Esophagus squamous epithelium (tissue), 5 donors: Measurements from ENCODE around the gene FBXL7. TPM values are rescaled to one million over a fixed set of nuclear protein-coding genes. Genes with fewer than 3 reads are reported as not detected.

Source experiments
- DNase-seq: peaks from one replicate; lab custom pipeline; 2025; lab: John Stamatoyannopoulos, UW
- H3K27ac ChIP-seq, 4 donors: fragments of 200-600 bp; sonication (generic); one replicate each; pipeline ENCODE4 v1.5.1; 2016 to 2019; ENCODE audit warnings: mild to moderate bottlenecking in 1 of 4
- H3K27me3 ChIP-seq, 4 donors: fragments of 200-600 bp; sonication (generic); 1 replicate in 3 of 4; 2 replicates in 1 of 4; pipeline versions ENCODE4 v1.5.1 to v1.6.0; 2017 to 2021; ENCODE audit warnings: antibody characterized with exemption in 1 of 4
- H3K36me3 ChIP-seq, 3 donors: fragments of 200-600 bp; sonication (generic); one replicate each; pipeline ENCODE4 v1.5.1; 2016 to 2019
- H3K4me1 ChIP-seq, 3 donors: fragments of 200-600 bp; sonication (generic); one replicate each; pipeline ENCODE4 v1.5.1; 2017 to 2019
- H3K4me3 ChIP-seq, 4 donors: fragments of 200-600 bp; sonication (generic); 1 replicate in 3 of 4; 2 replicates in 1 of 4; pipeline ENCODE4 v1.5.1; 2016 to 2019; ENCODE audit warnings: mild to moderate bottlenecking in 2 of 4, moderate library complexity in 1 of 4
- H3K9me3 ChIP-seq, 3 donors: fragments of 200-600 bp; sonication (generic); one replicate each; pipeline ENCODE4 v1.5.1; 2016 to 2019
- CTCF ChIP-seq, 6 experiments: fragments of 450-650 bp in 4 of 6; fragments of 200-600 bp in 2 of 6; sonication (generic) in 2 of 6; IDR thresholded peaks; one replicate each; pipeline ENCODE4 v1.5.1; 2016 to 2019; ENCODE audit warnings: antibody characterized with exemption in 6 of 6, mild to moderate bottlenecking in 4 of 6, moderate library complexity in 4 of 6
- POLR2A ChIP-seq, 4 donors: fragments of 450-650 bp; IDR thresholded peaks; one replicate each; pipeline ENCODE4 v1.6.1; 2017; ENCODE audit warnings: antibody characterized with exemption in 4 of 4, mild to moderate bottlenecking in 4 of 4, moderate library complexity in 3 of 4
- WGBS, 2 donors: methylation state at CpG; one replicate each; pipeline ENCODE4 v1.1.5; 2018; 5-methylcytosine and 5-hydroxymethylcytosine counted together
- intact Hi-C: fragments of 100-400 bp; cut with DNase I; formaldehyde crosslinking; loops from one replicate; pipeline ENCODE4 v1.15.0; 2022
- total RNA-seq, 4 donors: library from RNA; depleted of rRNA; stranded (reverse); fragments of >200 nt; gene quantifications; one replicate each; pipeline ENCODE4 v1.1.0, GENCODE V29; 2016
- donor health status: DM: yes; HTN: yes; CAD: no.

FBXL7 gene
- total RNA-seq, 4 donors from 2014 or later: 0.68 to 15.1 (median 2.8) TPM

- peaks cover 0 to 8% (median 0%) of the 10 kb centered on the region in 3 donors for H3K4me1 ChIP-seq
- 54 to 58% methylated on average over 4 of the region's 4 CpGs for WGBS, 2 donors
- H3K27me3 ChIP-seq: no peaks in the 10 kb centered on the region
- H3K36me3 ChIP-seq: no peaks in the 10 kb centered on the region
- no peak overlapping the region for H3K27ac ChIP-seq
- TF ChIP-seq POLR2A (IDR thresholded peaks at IDR 0.05) (no peak), CTCF (IDR thresholded peaks at IDR 0.05) (no peak)
- no peaks in the 10 kb centered on the region for H3K9me3 ChIP-seq
- DNase-seq: no peak
- intact Hi-C loops: no loop called here
- H3K4me3 ChIP-seq: no peak overlapping the region
These were observed 101.3 kb downstream of the FBXL7 start for GRCh38 chr5:15601274-15601673.

- 77 to 79% methylated on average over 2 of the region's 2 CpGs for WGBS, 2 donors
- Histone ChIP-seq H3K27ac (no peak overlapping the region), H3K4me1 (peaks cover 0 to 8% (median 0%) of the 10 kb centered on the region in 3 donors), H3K4me3 (no peak overlapping the region), H3K27me3 (no peaks in the 10 kb centered on the region), H3K36me3 (no peaks in the 10 kb centered on the region), H3K9me3 (no peaks in the 10 kb centered on the region)
- no peak for DNase-seq
- intact Hi-C loops: no loop called here
- TF ChIP-seq POLR2A (IDR thresholded peaks at IDR 0.05): no peak
- no peak for TF ChIP-seq CTCF (IDR thresholded peaks at IDR 0.05)
These were observed 101.9 kb downstream of the FBXL7 start for GRCh38 chr5:15601853-15602252.

GRCh38 chr5:15604986-15605385 lies 105.0 kb downstream of the FBXL7 start:
- Histone ChIP-seq H3K9me3 (no peaks in the 10 kb centered on the region), H3K4me3 (no peak overlapping the region), H3K27me3 (no peaks in the 10 kb centered on the region), H3K27ac (no peak overlapping the region), H3K36me3 (no peaks in the 10 kb centered on the region), H3K4me1 (peaks cover 0 to 8% (median 0%) of the 10 kb centered on the region in 3 donors)
- 75 to 94% methylated on average over 1 to 2 of the region's 2 CpGs for WGBS, 2 donors
- DNase-seq: no peak
- intact Hi-C loops: no loop called here
- TF ChIP-seq POLR2A (IDR thresholded peaks at IDR 0.05): no peak
- TF ChIP-seq CTCF (IDR thresholded peaks at IDR 0.05): no peak

GRCh38 chr5:15606197-15606596 lies 106.2 kb downstream of the FBXL7 start:
- Histone ChIP-seq H3K4me3 (no peak overlapping the region), H3K4me1 (peaks cover 0 to 3% (median 0%) of the 10 kb centered on the region in 3 donors), H3K9me3 (no peaks in the 10 kb centered on the region), H3K27ac (no peak overlapping the region), H3K36me3 (no peaks in the 10 kb centered on the region), H3K27me3 (no peaks in the 10 kb centered on the region)
- intact Hi-C loops: no loop called here
- 79 to 89% methylated on average over 8 of the region's 8 CpGs for WGBS, 2 donors
- TF ChIP-seq POLR2A (IDR thresholded peaks at IDR 0.05) (no peak), CTCF (IDR thresholded peaks at IDR 0.05) (no peak)
- DNase-seq: no peak

- H3K36me3 ChIP-seq: no peaks in the 10 kb centered on the region
- no peaks in the 10 kb centered on the region for H3K4me1 ChIP-seq
- 68 to 89% methylated on average over 2 of the region's 2 CpGs for WGBS, 2 donors
- no peak overlapping the region for H3K27ac ChIP-seq
- no peak overlapping the region for H3K4me3 ChIP-seq
- DNase-seq: no peak
- intact Hi-C loops: no loop called here
- no peak for TF ChIP-seq POLR2A (IDR thresholded peaks at IDR 0.05)
- no peak for TF ChIP-seq CTCF (IDR thresholded peaks at IDR 0.05)
- no peaks in the 10 kb centered on the region for H3K27me3 ChIP-seq
- no peaks in the 10 kb centered on the region for H3K9me3 ChIP-seq
These were observed 107.1 kb downstream of the FBXL7 start for GRCh38 chr5:15607076-15607475.
